ELR (cell line): Measurements from ENCODE around the gene KCNH4.
"Not testable (repeated sequence)": the region's sequence is repeated elsewhere in the genome, so short reads cannot be mapped to it uniquely, and the experiment has no call there.

Source experiments
- DNase-seq: peaks from one replicate; pipeline ENCODE4 v3.0.0-alpha.2; 2015; ENCODE audit warnings: low read depth

KCNH4 gene

DNA sequence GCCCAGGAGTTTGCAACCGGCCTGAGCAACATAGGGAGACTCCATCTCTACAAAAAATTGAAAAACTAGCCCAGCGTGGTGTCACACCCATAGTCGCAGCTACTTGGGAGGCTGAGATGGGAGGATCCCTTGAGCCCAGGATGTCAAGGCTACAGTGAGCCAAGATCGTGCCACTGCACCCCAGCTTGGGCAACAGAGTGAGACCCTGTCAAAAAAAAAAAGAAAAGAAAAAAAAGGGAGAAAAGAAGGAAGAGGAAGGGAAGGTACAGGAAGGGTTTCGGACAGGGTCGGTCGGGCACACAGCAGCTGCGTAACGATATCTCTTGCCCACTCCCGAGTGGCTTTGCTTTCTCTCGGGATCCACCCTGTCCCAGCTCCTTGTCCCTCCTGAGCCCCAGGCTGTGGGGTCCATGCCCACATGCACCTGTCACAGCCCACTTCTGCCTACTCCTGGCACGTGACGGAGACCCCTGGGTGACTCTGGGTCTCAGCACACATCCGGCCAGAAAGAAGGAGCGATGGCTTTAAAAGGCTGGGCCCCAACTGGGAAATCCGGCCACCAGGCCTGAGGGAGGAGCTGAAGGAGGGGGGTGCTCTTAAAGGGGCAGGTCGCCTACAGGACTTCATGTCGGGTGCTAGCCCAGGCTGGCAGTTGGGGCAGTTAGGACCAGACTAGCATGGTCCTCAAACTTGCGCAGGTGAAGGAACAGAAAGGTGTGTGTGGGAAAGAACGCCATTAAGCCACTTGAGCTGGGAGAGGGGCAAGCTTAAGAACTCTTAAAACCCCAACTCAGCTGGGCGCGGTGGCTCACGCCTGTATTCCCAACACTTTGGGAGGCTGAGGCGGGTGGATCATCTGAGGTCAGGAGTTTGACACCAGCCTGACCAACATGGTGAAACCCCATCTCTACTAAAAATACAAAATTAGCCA is 13.3 kb upstream of the KCNH4 start, which contains the start of gene GHDC:
GHDC (minus strand) TSS at position 526 of the 931 bp plus-strand sequence. CDS start 913 bp downstream, outside the sequence.
- peak; percentile 79 for DNase-seq

DNA sequence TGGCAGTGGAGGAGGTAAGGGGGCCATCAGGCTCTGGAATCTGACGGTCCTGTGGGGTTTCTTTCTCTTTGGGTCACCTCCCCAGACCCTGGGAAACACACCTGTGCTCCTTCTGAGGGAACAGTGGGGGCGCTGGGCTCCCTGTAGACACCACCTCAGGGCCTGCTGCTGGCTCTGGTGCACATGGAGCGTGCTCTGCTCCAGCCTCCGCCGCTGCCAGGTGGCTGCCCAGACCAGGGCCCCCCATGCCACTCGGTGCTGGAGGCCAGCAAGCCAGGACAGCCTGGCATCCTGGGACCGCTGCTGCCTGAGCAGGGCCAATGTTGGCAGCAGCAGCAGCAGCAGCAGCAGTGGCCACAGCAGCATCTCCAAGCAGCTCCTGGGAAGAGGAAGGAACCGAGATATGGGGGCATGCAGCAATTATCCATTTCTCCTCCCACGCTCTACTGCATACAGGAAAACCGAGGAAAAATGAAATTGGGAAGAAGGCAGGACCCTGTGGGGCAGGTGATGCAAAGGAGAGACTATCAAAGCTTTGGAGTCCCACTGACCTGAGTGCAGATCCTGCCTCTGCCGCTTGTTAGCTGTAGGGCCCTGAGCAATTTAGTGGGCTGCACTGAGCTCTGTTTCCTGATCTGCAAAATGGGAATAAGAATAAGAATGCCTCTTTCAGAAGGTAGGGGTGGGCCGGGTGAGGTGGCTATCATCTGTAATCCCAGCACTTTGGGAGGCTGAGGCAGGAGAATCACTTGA is 12.4 kb upstream of the KCNH4 start:
- no peak for DNase-seq

DNA sequence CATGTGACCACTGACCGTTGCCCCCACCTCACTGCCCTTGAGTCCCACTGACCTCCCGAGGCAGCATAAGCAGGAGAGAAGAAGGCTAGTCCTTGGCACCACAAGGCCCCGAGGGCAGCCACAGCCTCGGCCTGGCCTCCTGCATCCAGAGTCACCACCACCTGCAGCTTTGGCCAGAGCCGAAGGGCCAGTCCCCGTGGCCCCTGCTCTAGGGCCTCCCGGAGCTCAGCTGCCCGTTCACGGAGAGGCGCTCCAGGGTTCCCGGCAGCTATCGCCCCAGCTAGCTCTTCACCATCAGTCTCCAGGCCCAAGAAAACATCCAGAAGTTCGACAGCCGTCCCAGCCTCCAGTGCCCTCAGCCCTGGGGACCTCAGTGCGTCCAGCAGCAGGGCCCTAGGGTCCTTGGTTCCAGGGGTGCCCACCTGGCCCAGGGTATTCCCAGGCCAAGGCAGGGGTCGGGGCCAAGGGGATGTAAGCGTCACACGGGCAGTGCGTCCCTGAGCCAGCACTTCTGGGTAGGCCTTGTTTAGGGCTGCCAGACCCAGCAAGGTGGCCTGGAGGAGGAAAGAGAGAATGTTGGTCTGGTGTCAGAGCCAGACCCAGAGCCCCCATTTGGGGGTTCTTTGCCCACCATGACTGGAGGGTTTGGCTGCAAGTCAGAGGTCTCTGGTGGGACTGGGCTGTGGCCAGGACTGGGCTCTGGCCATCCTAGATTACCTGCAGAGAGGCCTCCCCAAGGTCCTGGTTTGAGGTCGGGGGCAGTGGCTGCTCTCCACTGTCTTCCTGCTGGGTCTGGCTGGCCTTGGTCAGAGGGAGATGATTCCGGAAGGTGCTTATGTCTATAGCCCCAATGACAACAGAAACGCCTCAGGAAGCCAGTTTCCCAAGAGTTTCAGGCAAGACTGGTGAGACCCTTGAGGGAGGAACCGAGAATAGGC is 11.5 kb upstream of the KCNH4 start:
- no peak for DNase-seq

DNA sequence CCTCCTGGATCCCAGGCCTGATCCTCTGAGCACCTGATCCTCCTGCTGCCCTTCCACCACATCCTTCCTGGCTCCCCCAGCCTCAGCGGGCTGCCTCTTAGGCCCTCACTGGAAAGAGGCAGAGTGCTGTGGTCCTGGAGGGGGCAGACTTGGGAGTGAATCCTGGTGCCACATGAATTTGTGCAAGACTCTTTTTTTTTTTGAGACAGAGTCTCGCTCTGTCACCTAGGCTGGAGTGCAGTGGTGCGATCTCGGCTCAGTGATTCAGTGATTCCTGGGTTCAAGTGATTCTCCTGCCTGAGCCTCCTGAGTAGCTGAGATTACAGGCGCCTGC is 10.3 kb upstream of the KCNH4 start:
- no peak for DNase-seq

DNA sequence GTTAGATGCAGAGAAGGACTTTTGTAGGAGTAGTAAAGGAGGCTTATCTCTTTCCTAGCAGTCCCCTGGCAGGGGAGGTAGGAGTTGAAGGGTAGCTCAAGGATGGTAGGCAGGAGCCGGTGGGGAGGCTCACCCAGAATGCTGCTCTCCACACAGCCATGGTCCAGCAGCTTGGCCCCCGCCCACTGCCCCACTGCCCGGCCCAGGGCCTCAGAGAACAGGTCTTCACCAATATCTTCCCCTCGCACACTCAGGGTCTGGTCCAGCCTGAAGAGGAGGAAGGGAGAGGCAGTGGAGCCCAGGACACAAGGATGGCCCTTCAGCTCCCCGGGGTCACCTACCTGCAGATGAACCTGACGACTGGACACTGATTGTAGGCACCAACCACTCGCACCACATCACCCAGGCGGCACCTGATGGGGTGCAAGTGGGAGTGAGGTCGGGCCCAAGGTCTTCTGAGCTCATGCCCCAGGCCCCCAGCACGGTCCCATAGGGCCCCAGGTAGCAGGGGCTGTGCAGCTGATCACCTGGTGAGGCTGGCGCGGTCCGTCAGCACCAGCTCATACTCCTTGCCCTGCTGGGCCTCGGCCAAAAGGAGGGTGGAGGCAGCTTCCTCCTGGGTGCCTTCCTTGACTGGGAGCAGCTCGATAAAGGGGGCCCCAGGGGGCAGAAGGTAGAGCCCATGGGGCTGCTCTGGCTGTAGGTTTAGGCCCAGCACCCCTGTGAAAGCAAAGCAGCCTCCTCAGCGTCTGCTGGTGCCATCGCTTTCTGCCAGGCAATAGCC is 9.7 kb upstream of the KCNH4 start:
- no peak for DNase-seq

DNA sequence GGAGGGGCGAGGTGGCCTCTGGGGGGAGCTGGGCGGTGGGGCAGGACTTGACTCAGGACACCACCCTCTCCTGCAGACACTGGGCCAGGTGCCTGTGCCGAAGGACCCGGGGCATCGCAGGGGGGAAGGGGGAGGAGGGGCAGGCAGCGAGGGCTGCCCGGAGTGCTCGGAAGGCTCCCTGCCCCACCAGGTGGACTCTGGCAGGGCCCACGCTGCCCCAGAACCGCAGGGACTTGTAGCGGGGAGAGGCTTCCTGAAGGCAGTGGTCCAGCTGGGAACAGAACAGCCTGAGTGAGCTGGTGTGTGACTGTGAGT is 8.7 kb upstream of the KCNH4 start:
- DNase-seq, result no peak

DNA sequence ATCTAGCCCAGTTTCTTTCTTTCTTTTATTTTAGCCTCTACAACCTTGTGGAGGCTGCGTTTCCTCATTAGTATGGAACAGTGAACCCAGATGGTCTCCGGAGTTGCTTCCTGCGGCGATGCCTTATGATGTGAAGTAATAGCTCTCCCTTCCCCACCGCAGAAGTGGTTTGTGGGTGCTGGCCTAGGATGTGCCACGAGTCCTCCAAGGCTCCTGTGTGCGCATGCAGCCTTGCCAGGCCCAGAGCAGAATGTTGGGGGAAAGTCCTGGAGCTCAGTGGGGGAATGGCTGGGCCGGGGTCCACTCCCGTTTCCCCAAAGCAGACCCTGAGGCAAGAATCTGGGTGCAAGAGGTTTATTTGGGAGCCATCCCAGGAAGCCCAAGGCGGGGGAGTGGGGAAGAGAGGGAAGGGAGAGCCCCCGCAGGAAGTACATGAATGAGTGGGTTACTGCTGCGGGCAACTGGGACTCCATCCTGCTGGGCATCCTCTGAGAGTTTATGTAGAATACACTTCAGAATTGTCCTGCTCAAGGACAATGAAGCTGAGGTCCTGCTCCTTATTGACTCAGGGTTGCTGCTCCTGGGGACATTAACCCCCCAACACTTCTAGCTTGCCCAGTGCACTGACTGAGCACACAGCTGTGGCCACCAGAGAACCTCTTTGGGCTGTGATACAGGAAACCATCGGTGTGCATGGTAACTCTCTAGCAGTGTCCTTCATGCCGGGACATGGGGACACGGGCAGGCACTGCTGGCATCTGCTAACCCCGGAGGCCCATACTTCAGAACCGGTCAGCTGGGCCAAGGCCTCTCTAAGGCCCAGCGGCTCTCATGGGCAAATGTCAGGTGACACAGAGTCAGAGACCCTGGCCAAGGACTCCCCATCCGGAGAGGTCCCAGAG is 8.1 kb upstream of the KCNH4 start:
- no peak for DNase-seq

DNA sequence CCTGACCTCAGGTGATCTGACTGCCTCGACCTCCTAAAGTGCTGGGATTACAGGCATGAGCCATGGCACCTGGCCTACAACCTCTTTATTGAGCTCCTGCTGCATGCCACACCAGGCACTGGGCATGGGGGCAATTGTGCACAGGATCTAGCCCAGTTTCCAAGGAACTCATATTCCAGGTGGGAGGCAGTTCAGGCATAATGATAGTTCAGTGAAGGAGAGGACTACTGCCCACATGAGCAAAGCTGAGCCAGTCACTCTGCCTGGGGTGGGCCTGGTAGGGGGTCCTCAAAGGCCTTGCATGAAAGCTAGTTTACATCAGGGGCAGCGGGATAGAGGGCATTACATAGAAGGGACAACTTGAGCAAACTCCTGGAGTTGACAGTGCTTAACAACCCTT is 6.9 kb upstream of the KCNH4 start:
- no peak for DNase-seq

DNA sequence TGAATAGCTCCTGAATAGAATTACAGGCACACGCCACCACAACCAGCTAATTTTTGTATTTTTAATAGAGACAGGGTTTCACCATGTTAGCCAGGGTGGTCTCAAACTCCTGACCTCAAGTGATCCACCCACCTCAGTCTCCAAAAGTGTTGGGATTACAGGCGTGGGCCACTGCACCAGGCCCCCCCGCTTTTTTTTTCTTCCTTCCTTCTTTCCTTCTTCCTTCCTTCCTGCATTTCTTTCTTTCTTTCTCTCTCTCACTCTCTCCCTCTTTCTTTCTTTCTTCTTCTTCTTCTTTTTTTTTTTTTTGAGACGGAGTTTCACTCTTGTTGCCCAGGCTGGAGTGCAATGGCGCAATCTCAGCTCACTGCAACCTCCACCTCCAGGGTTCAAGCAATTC is 5.2 kb upstream of the KCNH4 start:
- DNase-seq, result not testable (repeated sequence)

DNA sequence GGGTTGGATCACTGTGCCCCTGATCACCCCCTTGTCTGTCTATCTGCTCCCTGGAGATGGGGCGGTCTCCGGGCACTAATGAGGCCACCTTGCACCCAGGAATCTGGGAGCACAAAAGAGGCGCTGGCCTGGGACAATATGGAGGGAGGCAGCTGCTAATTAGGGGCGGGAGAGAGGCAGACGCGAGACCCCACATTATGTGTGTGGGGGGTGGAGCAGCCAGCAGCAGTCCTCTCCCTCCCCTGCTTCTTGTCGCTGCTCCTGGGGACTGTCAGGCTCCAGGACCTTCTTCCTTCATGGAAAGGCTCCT is 4.6 kb upstream of the KCNH4 start:
- no peak for DNase-seq

DNA sequence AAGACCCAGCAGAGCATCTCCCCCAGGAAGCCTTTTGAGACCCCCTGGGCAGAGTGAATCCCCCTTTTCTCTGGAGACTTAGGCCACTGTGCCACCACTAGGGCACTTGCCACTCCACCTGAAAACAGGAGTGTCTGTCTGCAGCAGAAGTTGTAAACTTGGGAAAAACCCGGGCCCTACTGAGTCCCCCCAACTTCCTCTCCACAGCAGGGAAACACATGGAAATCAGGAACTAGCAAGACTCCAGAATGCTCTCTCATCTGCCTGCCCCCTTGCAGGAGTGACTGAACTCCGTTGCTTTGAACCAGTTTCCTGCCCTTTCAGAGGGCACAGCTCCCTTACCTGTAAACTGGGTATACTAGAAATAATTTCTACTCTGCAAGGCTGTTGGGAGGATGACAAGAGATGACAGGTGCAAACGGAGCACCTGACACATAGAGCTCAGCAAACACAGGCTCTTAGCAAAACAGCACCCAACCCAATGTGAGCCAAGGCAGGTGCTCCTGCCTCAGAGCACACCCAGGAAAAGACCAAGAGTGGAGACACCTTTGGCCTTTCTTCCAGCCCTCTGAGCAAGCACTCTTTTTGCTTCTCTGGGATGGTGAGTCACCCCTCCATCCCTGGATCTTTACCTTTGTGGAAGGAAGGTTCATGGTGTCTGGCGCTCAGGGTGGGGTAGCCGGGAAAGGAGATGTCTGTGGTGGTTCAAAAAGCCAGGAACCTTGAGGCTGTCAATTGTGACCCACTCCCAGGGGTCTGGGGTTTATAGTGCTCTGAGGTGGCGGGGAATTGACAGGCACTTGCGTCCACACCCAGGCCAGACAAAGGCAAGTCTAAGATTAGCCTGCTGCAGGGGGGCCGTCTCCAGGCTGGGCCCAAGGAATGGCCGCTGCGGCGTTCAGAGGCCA is 4.0 kb upstream of the KCNH4 start, which contains the start of gene HCRT:
HCRT (minus strand) TSS at position 740 of the 908 bp plus-strand sequence; CDS start at position 653, 87 bp downstream.
- no peak for DNase-seq

DNA sequence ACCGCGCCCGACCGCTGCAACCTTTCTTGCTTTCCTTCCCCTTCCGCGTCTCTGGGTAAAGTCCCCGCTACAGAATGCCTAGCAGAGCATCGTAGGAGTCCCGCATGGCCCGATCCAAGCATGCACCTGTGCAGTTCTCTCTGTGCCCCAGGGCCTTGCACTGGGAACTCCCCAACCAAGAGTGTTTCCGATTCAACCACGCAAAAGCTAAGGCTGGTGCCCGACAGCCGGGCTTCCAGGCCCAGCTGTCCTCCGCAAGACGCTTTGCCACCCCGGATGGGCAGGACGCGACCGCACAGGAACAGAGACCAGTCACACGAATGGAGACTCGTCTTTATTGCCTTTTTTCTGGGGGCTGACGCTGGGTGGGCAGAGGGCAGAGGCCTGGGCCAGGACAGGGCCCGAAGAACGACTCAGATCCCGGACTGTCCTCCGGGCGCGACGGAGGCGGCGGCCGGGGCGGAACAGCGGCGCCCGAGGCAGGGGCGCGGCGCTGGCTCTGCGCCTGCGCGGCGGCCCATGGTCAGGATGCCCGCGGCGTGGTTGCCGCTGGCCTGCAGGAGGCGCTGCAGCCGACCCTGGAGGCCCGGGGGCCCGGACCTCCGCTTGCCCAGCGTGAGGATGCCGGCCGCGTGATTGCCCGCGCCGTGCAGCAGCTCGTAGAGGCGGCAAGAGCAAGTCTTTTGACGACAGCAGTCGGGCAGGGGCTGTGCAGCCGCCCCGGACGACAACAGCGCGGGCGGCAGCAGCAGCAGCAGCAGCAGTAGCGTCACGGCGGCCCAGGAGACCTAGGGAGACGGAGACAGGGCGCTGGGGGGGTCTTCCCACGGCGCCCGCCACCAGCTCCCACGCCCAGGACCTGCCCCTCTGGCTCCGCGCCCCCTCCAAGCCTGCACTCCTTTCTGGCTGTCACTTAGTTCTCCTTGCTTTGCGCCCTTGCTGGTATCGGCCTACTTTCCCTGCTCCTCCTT is 3.1 kb upstream of the KCNH4 start:
- DNase-seq, result peak; percentile 75

DNA sequence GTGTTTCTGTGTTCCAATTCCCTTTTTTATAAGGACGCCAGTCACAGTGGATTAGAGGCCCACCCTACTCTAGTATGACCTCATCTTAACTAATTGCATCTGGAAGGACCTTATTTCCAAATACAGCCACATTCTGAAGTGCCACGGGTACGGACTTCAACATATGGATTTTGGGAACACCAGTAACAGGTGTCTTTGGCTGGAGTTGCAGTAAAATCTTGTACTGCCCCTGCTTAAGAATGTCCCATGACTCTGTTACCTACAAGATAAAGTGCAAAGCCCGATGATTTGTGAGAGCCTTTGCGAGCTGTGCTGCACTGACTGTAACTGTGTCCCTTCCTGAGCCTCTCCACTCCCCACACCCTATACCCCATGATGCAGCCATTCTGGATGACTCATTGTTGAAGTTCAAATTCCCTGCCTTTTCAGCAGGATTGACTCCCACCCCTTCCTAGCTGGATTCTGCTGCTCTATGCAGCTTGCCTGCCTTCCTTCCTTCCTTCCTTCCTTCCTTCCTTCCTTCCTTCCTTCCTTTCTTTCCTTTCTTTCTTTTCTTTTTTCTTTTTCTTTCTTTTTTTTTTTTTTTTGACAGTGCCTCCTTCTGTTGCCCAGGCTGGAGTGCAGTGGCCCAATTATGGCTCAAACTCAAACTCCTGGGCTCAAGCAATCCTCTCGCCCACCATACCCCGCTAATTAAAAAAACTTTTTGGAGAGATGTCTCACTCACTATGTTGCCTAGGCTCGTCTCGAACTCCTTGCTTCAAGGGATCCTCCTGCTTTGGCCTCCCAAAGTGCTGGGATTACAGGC is 2.2 kb upstream of the KCNH4 start:
- peak; percentile 71 for DNase-seq

DNA sequence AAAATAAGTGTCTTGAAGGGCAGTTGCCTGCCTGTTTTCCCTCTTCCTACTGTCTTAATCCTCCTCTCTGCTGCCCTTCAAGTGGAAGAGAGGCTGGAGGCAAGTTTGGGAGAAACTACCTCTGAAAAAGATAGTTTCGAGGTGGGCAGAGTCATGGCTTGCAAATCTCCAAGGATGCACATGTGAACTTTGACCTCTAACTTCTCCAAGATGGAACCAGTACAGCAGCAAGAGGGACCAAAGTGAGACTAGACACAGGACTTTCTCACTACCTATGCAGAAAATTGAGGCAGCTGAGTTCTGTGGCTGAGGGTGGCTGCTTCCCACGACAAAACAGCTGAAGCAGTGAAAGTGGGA is 887 bp upstream of the KCNH4 start:
- no peak for DNase-seq

DNA sequence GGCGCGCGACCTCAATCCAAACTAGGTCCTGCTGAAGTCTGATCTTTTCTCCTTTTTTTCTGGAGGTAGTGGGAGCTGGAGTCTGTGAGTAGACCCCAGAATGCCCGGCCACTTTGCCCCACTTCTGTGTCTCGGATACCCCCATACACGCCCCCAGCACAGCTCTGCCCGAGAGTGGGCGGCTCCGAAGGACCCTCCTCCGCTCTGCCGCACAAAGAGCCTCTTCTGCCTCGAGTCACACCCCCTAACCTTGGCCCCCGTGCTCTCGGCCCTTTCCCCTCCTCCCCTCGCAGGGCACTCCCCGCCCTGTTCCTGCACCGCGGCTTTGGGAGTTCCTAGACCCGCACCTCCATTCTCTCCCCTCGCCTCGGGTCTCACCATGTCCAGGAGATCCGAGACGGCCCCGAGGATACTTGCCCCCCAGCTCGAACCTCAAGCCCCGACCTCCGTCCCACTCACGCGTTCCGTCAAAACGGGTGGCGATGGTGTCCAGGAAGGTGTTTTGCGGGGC is 476 bp downstream of the KCNH4 start:
- DNase-seq, result no peak

DNA sequence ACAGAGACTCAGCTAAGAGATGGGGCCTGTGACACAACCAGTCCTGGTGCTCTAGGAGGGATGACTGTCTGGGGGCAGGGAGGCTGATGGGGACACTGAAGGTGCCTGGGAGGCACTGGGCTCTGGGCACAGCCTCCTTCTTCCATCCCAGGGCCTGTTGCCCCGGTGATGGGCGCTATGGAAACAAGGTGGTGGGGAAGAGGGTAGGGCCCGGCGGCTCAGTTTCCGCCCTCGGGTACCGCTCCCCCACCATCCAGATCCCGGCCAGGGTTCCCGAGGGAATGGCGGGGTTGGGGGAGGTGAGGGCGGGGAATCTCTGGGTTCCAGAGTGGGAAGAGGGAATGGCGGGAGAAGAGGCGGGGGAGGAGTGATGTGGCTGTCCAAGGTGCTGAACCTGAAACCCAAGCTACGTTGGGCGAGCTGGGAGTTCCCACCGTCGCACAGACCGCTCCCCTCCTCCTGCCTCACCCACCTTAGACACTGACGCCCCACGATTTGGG is 981 bp downstream of the KCNH4 start:
- peak; percentile 39 for DNase-seq

DNA sequence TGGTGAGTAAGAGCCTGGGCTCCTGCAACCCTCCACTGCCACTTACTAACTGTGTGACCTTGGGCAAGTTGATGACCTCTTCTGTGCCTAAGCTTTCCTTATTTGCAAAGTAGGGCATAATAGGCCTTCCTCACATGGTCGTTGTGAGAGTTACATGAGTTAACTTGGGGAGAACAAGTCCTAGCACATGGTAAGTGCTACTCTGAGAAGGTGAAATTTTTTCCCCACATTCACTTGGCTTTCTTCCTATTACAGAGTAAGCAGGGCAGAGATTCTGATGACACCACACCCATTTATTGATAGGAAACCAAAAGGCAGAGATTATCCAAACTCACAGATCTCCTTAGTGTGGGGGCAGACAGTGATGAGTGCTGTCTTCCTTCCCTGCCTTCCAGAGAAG is 1.6 kb downstream of the KCNH4 start:
- no peak for DNase-seq
